HS-27A (cell line): ENCODE measurements around the gene GDF10.

ENCODE experiments used
- DNase-seq: peaks from one replicate; pipeline ENCODE4 v3.0.0-alpha.2; 2012; ENCODE audit warnings: low read depth, missing footprints

The GDF10 gene

GRCh38 chr10:47299611-47300428, at the start of gene GDF10:
Gene GDF10, plus strand, starts transcription at chr10:47300197. Its CDS starts 455 bp downstream, at chr10:47300652.
- no peak for DNase-seq

- DNase-seq: no peak
Measured at GRCh38 chr10:47252093-47252780, 47.8 kb upstream of the GDF10 start.

GRCh38 chr10:47253030-47253637, 46.9 kb upstream of the GDF10 start:
- DNase-seq: no peak

- no peak for DNase-seq
Measured at GRCh38 chr10:47253651-47254375, 46.2 kb upstream of the GDF10 start.

- DNase-seq: no peak
Measured at GRCh38 chr10:47254611-47255010, 45.4 kb upstream of the GDF10 start.

GRCh38 chr10:47255033-47255813, 44.8 kb upstream of the GDF10 start:
- DNase-seq: no peak

GRCh38 chr10:47255866-47256265, 44.1 kb upstream of the GDF10 start:
- DNase-seq: no peak

- no peak for DNase-seq
Measured at GRCh38 chr10:47256751-47257336, 43.2 kb upstream of the GDF10 start.

- DNase-seq: no peak
Measured at GRCh38 chr10:47257396-47258120, 42.4 kb upstream of the GDF10 start.

GRCh38 chr10:47258921-47259320, 41.1 kb upstream of the GDF10 start:
- DNase-seq: no peak

GRCh38 chr10:47259466-47259865, 40.5 kb upstream of the GDF10 start:
- no peak for DNase-seq

GRCh38 chr10:47260505-47261111, 39.4 kb upstream of the GDF10 start:
- DNase-seq: no peak

GRCh38 chr10:47261121-47261520, 38.9 kb upstream of the GDF10 start:
- no peak for DNase-seq

GRCh38 chr10:47261556-47261955, 38.4 kb upstream of the GDF10 start:
- no peak for DNase-seq

GRCh38 chr10:47262606-47263533, 37.1 kb upstream of the GDF10 start:
- no peak for DNase-seq

- DNase-seq: no peak
Measured at GRCh38 chr10:47264797-47265281, 35.2 kb upstream of the GDF10 start.

GRCh38 chr10:47266602-47267001, 33.4 kb upstream of the GDF10 start:
- DNase-seq: no peak

GRCh38 chr10:47268696-47269095, 31.3 kb upstream of the GDF10 start:
- DNase-seq: no peak

- DNase-seq: no peak
Measured at GRCh38 chr10:47269294-47269693, 30.7 kb upstream of the GDF10 start.
